Measurements from ENCODE around the gene CIDEB. TPM values are rescaled to one million over a fixed set of nuclear protein-coding genes. Genes with fewer than 3 reads are reported as not detected.
A peak's percentile ranks its signal among the peaks of the same experiment; 100 is the strongest.

Gene CIDEB
- total and polyA plus RNA-seq, 10 of the 15 experiments (the other 5 are each of a cell fraction or from before 2014, with no cell fraction given), result 0.34 to 6.3 (median 3.2) TPM

DNA sequence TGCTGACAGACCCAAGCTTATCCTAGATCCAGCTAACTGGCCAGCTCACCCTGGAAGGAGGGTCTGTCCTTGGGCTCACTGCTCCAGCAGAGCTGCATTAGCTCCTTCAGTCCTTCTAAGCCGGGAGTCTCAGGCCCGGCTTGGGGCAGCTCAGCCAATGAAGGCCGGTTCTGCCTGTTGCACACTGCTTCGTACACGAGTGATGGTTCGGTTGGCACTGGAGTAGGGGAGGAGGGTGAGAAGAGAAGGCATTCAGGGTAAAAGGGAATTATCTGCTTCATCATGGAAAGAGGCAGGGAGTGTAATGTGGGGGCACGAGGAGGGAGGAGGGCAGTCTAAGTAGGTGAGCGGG is 30.0 kb upstream of the CIDEB start (continued):
- no peak for TF ChIP-seq IKZF1 (conservative IDR thresholded peaks at IDR 0.05)
- TF ChIP-seq, protein P1, sequence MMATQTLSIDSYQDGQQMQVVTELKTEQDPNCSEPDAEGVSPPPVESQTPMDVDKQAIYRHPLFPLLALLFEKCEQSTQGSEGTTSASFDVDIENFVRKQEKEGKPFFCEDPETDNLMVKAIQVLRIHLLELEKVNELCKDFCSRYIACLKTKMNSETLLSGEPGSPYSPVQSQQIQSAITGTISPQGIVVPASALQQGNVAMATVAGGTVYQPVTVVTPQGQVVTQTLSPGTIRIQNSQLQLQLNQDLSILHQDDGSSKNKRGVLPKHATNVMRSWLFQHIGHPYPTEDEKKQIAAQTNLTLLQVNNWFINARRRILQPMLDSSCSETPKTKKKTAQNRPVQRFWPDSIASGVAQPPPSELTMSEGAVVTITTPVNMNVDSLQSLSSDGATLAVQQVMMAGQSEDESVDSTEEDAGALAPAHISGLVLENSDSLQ (IDR thresholded peaks at IDR 0.05), result no peak

DNA sequence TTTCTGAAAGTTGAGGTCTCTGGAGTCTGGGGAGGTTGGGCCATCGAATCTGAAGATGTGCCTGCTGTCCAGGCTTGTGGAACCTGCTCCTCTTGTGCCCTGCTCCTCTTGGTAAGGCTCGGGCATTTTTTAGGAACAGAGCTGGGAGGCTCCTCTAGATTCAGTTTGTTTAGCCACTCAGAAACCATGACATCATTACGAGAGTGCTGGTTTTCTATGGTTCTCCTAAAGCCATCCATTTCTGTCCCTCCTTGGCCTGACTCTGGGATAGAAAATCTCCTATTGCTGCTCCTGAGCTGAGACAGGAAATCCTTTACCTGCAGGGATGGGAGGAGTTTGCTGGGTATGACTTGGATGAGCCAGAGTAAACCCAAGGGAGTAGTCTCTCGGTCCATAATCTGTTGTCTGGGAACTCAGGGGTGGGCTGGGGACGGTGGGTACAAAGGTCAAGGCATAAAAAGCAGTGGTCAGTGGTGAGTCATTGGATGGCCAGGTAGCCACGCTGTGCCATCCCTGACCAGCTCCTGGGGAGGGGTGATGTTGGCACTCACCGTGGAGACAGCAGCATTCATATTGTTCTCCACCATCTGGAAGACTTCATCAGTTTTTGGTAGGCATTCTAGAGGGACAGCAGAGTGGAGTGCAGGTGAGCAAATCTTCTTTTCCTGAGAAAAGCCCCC is 29.5 kb upstream of the CIDEB start:
- TF ChIP-seq, protein P2, sequence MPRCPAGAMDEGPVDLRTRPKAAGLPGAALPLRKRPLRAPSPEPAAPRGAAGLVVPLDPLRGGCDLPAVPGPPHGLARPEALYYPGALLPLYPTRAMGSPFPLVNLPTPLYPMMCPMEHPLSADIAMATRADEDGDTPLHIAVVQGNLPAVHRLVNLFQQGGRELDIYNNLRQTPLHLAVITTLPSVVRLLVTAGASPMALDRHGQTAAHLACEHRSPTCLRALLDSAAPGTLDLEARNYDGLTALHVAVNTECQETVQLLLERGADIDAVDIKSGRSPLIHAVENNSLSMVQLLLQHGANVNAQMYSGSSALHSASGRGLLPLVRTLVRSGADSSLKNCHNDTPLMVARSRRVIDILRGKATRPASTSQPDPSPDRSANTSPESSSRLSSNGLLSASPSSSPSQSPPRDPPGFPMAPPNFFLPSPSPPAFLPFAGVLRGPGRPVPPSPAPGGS (IDR thresholded peaks at IDR 0.05; ENCODE audit: borderline replicate concordance, insufficient read depth, low read depth, low read length, poor library complexity, severe bottlenecking), result no peak
- TF ChIP-seq FOS (IDR thresholded peaks at IDR 0.05; ENCODE audit: borderline replicate concordance, extremely low read depth, insufficient read length) (no peak), NR2F1 (conservative IDR thresholded peaks at IDR 0.05) (no peak), POU2F2 (IDR thresholded peaks at IDR 0.05; ENCODE audit: borderline replicate concordance, low read depth, low read length) (no peak), BRCA1 (IDR thresholded peaks at IDR 0.05; ENCODE audit: low read depth, low read length) (no peak), ZNF207 (IDR thresholded peaks at IDR 0.05; ENCODE audit: borderline replicate concordance) (no peak), SMAD1 (IDR thresholded peaks at IDR 0.05; ENCODE audit: low read depth, partially characterized antibody) (no peak)
- TF ChIP-seq, protein P3, sequence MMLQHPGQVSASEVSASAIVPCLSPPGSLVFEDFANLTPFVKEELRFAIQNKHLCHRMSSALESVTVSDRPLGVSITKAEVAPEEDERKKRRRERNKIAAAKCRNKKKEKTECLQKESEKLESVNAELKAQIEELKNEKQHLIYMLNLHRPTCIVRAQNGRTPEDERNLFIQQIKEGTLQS (IDR thresholded peaks at IDR 0.05; ENCODE audit: borderline replicate concordance, extremely low read depth, low read depth, low read length), result no peak
- ChIA-PET RAD21 (ENCODE audit: unreplicated experiment) (interaction anchor here (1.7 to 5.7 kb wide), 2 partner anchors 94 kb away, joined by 7 to 45 read pairs; partner anchors contain the start of genes CBLN3 and KHNYN), POLR2A (interaction anchor here (1.9 kb wide), 1 partner anchor 25 kb away, joined by 5 read pairs; no protein-coding TSS in a partner anchor), CTCF (interaction anchor here (0.7 to 16.6 kb wide), 7 partner anchors 9 to 102 kb away, joined by 3 to 452 read pairs (median 8); partner anchors contain the start of genes CBLN3, KHNYN and SDR39U1), SMC1A (ENCODE audit: uncharacterized antibody, unreplicated experiment) (interaction anchor here (0.7 to 7.7 kb wide), 5 partner anchors 10 to 96 kb away, joined by 3 to 73 read pairs (median 4); partner anchors contain the start of gene KHNYN)
- FAIRE-seq (no peak), DNase-seq (ENCODE audit: low read depth, low spot score) (no peak), ATAC-seq (no peak)
- TSS peak; percentile 59 for BruUV-seq (replicated peaks)
- Histone ChIP-seq H3K4me3 (no peak overlapping the region), H3K27ac (ENCODE audit: control insufficient read depth, insufficient read depth) (no peak overlapping the region), H3K27me3 (replicated peaks in 1 of 2; ENCODE audit: control insufficient read depth in 2 of 2, insufficient read depth in 2 of 2, low read length in 1 of 2) (peaks cover 2 to 12% of the 10 kb centered on the region in 2 experiments; a peak in 3 of 4 replicates), H2AFZ (ENCODE audit: control insufficient read depth, low read depth, low read length) (no peak overlapping the region), H3K9ac (ENCODE audit: control insufficient read depth, insufficient read depth, low read length) (no peak overlapping the region), H3K9me3 (replicated peaks; ENCODE audit: control insufficient read depth, insufficient read depth, low read length) (no peaks in the 10 kb centered on the region), H3K4me2 (ENCODE audit: control insufficient read depth, insufficient read depth) (no peak overlapping the region), H3K36me3 (ENCODE audit: control insufficient read depth in 2 of 2, insufficient read depth in 2 of 2, low read length in 1 of 2) (no peaks in the 10 kb centered on the region; a peak in 1 of 4 replicates), H3K79me2 (ENCODE audit: control insufficient read depth, insufficient read depth, low read length) (no peaks in the 10 kb centered on the region), H3K4me1 (ENCODE audit: control insufficient read depth, insufficient read depth, low read length) (peaks cover 23% of the 10 kb centered on the region), H4K20me1 (ENCODE audit: control insufficient read depth, insufficient read depth) (no peaks in the 10 kb centered on the region)
- WGBS (ENCODE audit: insufficient coverage, insufficient replicate concordance, low lambda C conversion rate, missing lambda C conversion rate), result 63% methylated on average over 7 of the region's 7 CpGs
- intact Hi-C loops (cut with micrococcal nuclease; ENCODE audit: unreplicated experiment) (no loop called here), in situ Hi-C loops (cut with MboI) (no loop called here)
